KG1 (cell line): ENCODE data around the gene RCOR1.

Experiments
- DNase-seq: peaks from one replicate; lab custom pipeline; 2025; lab: John Stamatoyannopoulos, UW

RCOR1 gene

DNA sequence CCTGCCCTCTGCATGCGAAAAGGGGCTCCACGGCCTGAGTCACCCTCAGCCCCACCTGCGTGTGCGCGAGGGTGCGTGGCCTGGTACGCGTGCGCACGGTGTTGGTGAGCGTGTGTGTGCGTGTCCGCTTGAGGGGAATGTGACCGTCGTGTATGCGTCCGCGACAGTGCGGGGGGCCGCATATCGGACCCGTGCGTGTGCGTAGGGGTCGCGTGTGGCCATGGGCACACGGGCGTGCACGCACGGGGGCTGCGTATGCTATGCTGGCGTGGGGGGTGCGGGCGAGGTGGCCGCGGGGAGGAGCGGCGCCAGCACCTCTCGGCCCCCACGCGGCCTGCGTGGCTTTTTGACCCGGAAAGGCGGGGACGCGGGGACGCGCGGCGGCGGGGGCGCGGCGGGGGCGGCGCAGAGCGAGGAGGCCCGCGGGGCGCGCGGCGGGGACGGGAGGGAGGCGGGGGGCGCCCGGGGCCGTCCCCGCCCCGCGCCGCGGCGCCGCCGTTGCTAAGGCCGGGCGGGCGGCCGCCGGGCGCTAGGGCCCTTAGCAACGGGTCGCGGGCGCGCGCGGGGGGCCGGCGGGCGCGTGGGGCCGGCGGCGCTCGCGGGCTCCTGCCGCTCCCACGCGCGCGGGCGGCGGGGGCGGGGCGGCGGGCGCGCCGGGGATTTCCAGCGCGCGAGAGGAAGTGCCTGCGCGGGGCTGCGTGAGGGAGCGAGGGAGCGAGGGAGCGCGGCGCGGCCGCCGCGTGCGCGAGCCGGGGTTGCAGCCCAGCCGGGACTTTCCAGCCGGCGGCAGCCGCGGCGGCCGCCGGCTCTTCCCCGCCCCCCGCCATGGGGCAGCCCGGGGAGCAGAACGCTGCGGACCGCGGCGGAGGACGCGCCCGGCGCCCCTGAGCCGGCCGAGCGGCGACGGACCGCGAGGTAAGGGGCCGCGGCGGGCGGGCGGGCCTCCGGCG, 184.6 kb downstream of the RCOR1 start, which contains the start of gene TRAF3:
TRAF3 (plus strand) TSS at position 689 of the 950 bp plus-strand sequence. CDS start 92,753 bp downstream, outside the sequence.
- peak; percentile 31 for DNase-seq

GRCh38 chr14:102777711-102778337, 185.4 kb downstream of the RCOR1 start:
- no peak for DNase-seq

- no peak for DNase-seq
Measured at GRCh38 chr14:102778338-102779083, 186.1 kb downstream of the RCOR1 start.

DNA sequence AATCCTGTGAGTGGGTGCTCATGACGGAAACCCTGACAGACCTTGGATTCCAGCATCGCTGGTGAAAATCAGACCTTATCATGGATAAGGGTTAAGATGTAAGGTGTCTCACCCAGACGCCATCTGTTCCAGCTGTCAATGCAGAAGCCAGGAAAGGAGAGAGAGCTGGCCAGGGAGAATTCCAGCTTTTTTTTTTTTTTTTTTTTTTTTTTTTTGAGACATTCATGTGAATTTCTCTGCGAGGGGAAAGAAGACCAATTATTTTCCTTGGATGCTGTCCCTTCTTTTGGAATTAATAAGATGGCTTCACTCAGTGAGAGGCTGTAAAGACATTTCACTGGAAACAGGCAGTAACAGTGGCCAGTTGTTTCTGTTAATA, 186.6 kb downstream of the RCOR1 start:
- DNase-seq: no peak

- no peak for DNase-seq
Measured at GRCh38 chr14:102779574-102780315, 187.3 kb downstream of the RCOR1 start.
